Lower lobe of right lung (tissue), 2 donors: ENCODE measurements around the gene GPR150. TPM values are rescaled to one million over a fixed set of nuclear protein-coding genes. Genes with fewer than 3 reads are reported as not detected.

Experiments used
- ATAC-seq, 2 donors: fragments of 200-7000 bp; cut with Tn5 transposase; one replicate each; pipeline ENCODE4 v1.9.1; 2020 to 2022; ENCODE audit warnings: mild to moderate bottlenecking in 2 of 2, moderate library complexity in 2 of 2
- DNase-seq: peaks from one replicate; pipeline ENCODE4 v3.0.0-alpha.2; 2020
- H3K27ac ChIP-seq: fragments of 200-600 bp; one replicate; pipeline ENCODE4 v1.8.0; 2022
- H3K27me3 ChIP-seq: fragments of 200-600 bp; one replicate; pipeline ENCODE4 v1.8.0; 2022; ENCODE audit warnings: low read depth
- H3K36me3 ChIP-seq: fragments of 200-600 bp; one replicate; pipeline ENCODE4 v1.8.0; 2022; ENCODE audit warnings: mild to moderate bottlenecking
- H3K4me1 ChIP-seq: fragments of 200-600 bp; one replicate; pipeline ENCODE4 v1.8.0; 2022
- H3K4me3 ChIP-seq: fragments of 200-600 bp; one replicate; pipeline ENCODE4 v1.8.0; 2022; ENCODE audit warnings: mild to moderate bottlenecking
- H3K9me3 ChIP-seq: fragments of 200-600 bp; one replicate; pipeline ENCODE4 v1.8.0; 2022
- CTCF ChIP-seq: fragments of 200-600 bp; IDR thresholded peaks from one replicate; pipeline ENCODE4 v1.8.0; 2022; ENCODE audit warnings: antibody characterized with exemption, mild to moderate bottlenecking
- intact Hi-C: fragments of 100-400 bp; cut with DNase I; formaldehyde crosslinking; loops from one replicate; pipeline ENCODE4 v1.11.0; 2022
- total RNA-seq: library from RNA; stranded (reverse); fragmentation: NEBNext Ultra II Directional; extraction: Animal tissue kit (Norgen Biotek cat#: 25700); gene quantifications from one replicate; pipeline ENCODE4 v1.2.1, GENCODE V29; 2021
- donor health status: DM: no; HTN: yes; CAD: no; lungs with severe emphysema.

Gene GPR150
- total RNA-seq, 1 donor from 2014 or later, result 0.18 TPM

GRCh38 chr5:95669540-95669939 is 49.7 kb downstream of the GPR150 start:
- no peak for TF ChIP-seq CTCF
- Histone ChIP-seq H3K27ac (no peak overlapping the region), H3K27me3 (no peaks in the 10 kb centered on the region), H3K4me3 (no peak overlapping the region), H3K4me1 (peaks cover under 1% of the 10 kb centered on the region), H3K9me3 (no peaks in the 10 kb centered on the region), H3K36me3 (no peaks in the 10 kb centered on the region)
- intact Hi-C loops, result no loop called here
- peak; percentile 70 to 79 for ATAC-seq
- no peak for DNase-seq

DNA sequence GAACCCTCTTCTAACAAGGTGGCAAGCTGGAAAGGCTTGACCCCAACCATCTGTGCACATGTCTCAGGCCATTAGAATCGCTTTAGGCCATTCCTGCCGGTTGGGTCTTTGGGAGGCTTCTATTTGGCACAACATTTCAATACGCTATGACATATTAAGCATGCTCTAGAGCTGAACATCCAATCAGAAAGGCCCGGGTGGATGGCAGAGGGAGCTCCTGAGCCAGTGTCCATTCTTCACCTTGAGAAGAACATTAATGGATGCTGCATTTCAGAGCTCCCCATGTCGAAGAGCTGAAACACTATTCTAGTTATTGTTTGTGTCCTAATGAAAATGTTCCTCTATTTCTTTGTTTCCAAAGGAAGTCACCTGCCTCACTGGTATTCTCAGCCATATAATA is 50.1 kb downstream of the GPR150 start:
- intact Hi-C loops, result no loop called here
- ATAC-seq (no peak), DNase-seq (no peak)
- no peaks in the 10 kb centered on the region for H3K9me3 ChIP-seq
- H3K36me3 ChIP-seq, result no peaks in the 10 kb centered on the region
- H3K4me3 ChIP-seq, result no peak overlapping the region
- H3K27ac ChIP-seq, result no peak overlapping the region
- TF ChIP-seq CTCF, result no peak
- no peaks in the 10 kb centered on the region for H3K4me1 ChIP-seq
- H3K27me3 ChIP-seq, result no peaks in the 10 kb centered on the region

GRCh38 chr5:95670568-95670967 is 50.7 kb downstream of the GPR150 start:
- no peak overlapping the region for H3K4me3 ChIP-seq
- no peak for TF ChIP-seq CTCF
- no peak for DNase-seq
- H3K36me3 ChIP-seq, result no peaks in the 10 kb centered on the region
- no peaks in the 10 kb centered on the region for H3K9me3 ChIP-seq
- H3K27me3 ChIP-seq, result no peaks in the 10 kb centered on the region
- ATAC-seq, result no peak
- intact Hi-C loops, result no loop called here
- H3K4me1 ChIP-seq, result no peaks in the 10 kb centered on the region
- no peak overlapping the region for H3K27ac ChIP-seq

Other genes starting within 250 kb of the GPR150 start
- 7.6 TPM for gene FAM81B, start 228.7 kb upstream of the GPR150 start, total RNA-seq
- 68.7 TPM for gene SKIC3, start 65.1 kb upstream of the GPR150 start, total RNA-seq
- gene ARSK, start 65.0 kb upstream of the GPR150 start, total RNA-seq, result 5.6 TPM
- 1.7 TPM for gene RFESD, start 26.7 kb downstream of the GPR150 start, total RNA-seq
- gene SPATA9, start 62.9 kb downstream of the GPR150 start, total RNA-seq, result not detected
- 51.7 TPM for gene RHOBTB3, start 111.2 kb downstream of the GPR150 start, total RNA-seq
- gene GLRX, start 202.6 kb downstream of the GPR150 start, total RNA-seq, result 115 TPM